Ishikawa (cell line): ENCODE data around the gene MRPS31.

Experiments
- CEBPB ChIP-seq: IDR thresholded peaks from 2 replicates; pipeline ENCODE4 v1.6.1; 2012
- CREB1 ChIP-seq: IDR thresholded peaks from 2 replicates; pipeline ENCODE4 v1.6.1; 2012; ENCODE audit warnings: low read depth
- EGR1 ChIP-seq: IDR thresholded peaks from 2 replicates; pipeline ENCODE4 v1.6.1; 2012
- EP300 ChIP-seq: IDR thresholded peaks from 2 replicates; pipeline ENCODE4 v1.6.1; 2012; ENCODE audit warnings: borderline replicate concordance
- FOXM1 ChIP-seq: IDR thresholded peaks from 2 replicates; pipeline ENCODE4 v1.6.1; 2012; ENCODE audit warnings: low read depth, borderline replicate concordance
- MAX ChIP-seq: IDR thresholded peaks from 2 replicates; pipeline ENCODE4 v1.6.1; 2012
- NFIC ChIP-seq: IDR thresholded peaks from 2 replicates; pipeline ENCODE4 v1.6.1; 2012
- RAD21 ChIP-seq: IDR thresholded peaks from 2 replicates; pipeline ENCODE4 v1.6.1; 2012; ENCODE audit warnings: low read depth
- REST ChIP-seq: IDR thresholded peaks from 2 replicates; pipeline ENCODE4 v1.6.1; 2012; ENCODE audit warnings: low read depth, mild to moderate bottlenecking
- TAF1 ChIP-seq: IDR thresholded peaks from 2 replicates; pipeline ENCODE4 v1.6.1; 2012; ENCODE audit warnings: low read depth, mild to moderate bottlenecking
- TCF12 ChIP-seq: IDR thresholded peaks from 2 replicates; pipeline ENCODE4 v1.6.1; 2012; ENCODE audit warnings: low read depth
- TEAD4 ChIP-seq: IDR thresholded peaks from 2 replicates; pipeline ENCODE4 v1.6.1; 2012
- YY1 ChIP-seq: IDR thresholded peaks from 2 replicates; pipeline ENCODE4 v1.6.1; 2012; ENCODE audit warnings: low read depth
- ZBTB7A ChIP-seq: IDR thresholded peaks from 2 replicates; pipeline ENCODE4 v1.6.1; 2012; ENCODE audit warnings: low read depth
- TF ChIP-seq, protein P1 (sequence below): IDR thresholded peaks from 2 replicates; pipeline ENCODE4 v1.6.1; 2012

MRPS31 gene

GRCh38 chr13:40803316-40803715 is 32.3 kb upstream of the MRPS31 start:
- TF ChIP-seq CEBPB: no peak
- no peak for TF ChIP-seq ZBTB7A
- TF ChIP-seq REST: no peak
- TF ChIP-seq TEAD4: no peak
- TF ChIP-seq MAX: no peak
- no peak for TF ChIP-seq TAF1
- TF ChIP-seq EGR1: no peak

GRCh38 chr13:40801255-40802217 is 30.5 kb upstream of the MRPS31 start:
- TF ChIP-seq REST (no peak), ZBTB7A (no peak), TEAD4 (no peak), YY1 (no peak), CEBPB (no peak), RAD21 (no peak), EGR1 (no peak), EP300 (no peak), TCF12 (no peak), MAX (no peak), CREB1 (no peak), FOXM1 (no peak), NFIC (no peak), TAF1 (no peak)
- TF ChIP-seq, protein P1, sequence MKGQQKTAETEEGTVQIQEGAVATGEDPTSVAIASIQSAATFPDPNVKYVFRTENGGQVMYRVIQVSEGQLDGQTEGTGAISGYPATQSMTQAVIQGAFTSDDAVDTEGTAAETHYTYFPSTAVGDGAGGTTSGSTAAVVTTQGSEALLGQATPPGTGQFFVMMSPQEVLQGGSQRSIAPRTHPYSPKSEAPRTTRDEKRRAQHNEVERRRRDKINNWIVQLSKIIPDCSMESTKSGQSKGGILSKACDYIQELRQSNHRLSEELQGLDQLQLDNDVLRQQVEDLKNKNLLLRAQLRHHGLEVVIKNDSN: no peak

GRCh38 chr13:40800559-40800958 is 29.6 kb upstream of the MRPS31 start:
- no peak for TF ChIP-seq YY1
- no peak for TF ChIP-seq EGR1
- TF ChIP-seq NFIC: no peak
- TF ChIP-seq CREB1: no peak
- no peak for TF ChIP-seq REST
- no peak for TF ChIP-seq TCF12
- no peak for TF ChIP-seq ZBTB7A
- no peak for TF ChIP-seq EP300
- no peak for TF ChIP-seq RAD21
- TF ChIP-seq TEAD4: no peak
- no peak for TF ChIP-seq TAF1

DNA sequence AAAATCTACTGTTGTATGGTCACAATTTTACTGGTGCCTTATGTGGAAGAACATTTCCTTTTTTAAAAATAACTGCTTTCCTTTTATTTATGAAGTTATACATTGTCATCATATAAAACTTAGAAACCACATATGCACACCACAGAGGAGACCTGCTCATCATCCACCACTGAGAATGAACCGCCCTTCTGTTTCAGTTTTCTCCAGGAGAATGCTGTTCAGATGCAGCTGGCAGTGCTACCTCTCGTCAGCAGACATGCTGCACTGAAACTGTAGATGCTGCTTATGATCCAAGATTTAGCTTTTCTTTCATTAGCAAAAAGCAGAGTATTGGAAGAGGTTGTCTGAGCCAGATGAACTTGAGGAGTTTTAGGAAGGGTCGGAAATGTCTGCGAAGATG is 28.5 kb upstream of the MRPS31 start:
- TF ChIP-seq RAD21 (no peak), EP300 (no peak), YY1 (no peak), CREB1 (no peak), TAF1 (no peak), EGR1 (no peak), TCF12 (no peak), REST (no peak), TEAD4 (no peak)
